ENCODE measurements around the gene ANGPTL2. TPM values are rescaled to one million over a fixed set of nuclear protein-coding genes. Genes with fewer than 3 reads are reported as not detected.

ANGPTL2 gene
- total RNA-seq, 1 experiment from 2014 or later: 0.08 TPM

DNA sequence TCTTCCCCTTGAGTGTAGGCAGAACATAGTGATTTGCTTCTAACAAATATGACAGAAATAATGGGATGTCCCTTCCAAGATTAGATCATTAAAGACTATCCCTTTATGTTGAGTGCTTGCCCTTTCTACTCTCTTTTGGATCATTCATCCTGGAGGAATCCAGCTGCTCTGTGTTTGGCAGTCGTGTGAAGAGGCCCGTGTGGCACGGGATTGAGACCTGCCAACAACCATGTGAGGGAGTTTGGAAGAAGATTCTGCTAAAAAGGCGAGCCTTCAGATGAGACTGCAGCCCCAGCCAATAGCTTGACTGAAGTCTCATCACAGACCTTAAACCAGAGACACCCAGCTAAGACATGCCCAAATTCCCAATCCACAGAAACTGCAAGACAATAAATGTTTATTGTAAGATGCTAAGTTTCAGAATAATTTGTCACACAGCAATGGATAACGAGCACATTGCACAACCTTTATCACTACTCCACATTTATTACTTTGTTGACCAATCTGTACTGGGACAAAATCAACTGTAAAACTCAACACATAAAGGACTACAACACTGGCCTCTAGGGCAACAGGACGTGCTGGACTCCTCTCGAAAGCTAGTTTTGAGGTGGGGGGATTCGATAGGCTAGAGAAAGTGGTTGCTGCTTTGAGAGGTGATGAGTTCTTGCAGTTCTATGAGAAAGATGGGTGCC is 42.8 kb downstream of the ANGPTL2 start:
- no peaks in the 10 kb centered on the region for H3K36me3 ChIP-seq (ENCODE audit: control insufficient read depth, insufficient read depth, low read length)
- ATAC-seq (no peak), DNase-seq (ENCODE audit: low read depth, low spot score) (no peak)
- intact Hi-C loops (cut with micrococcal nuclease; ENCODE audit: unreplicated experiment): no loop called here
- H3K4me3 ChIP-seq (ENCODE audit: low read depth in 2 of 2, low read length in 2 of 2): no peak overlapping the region
- TF ChIP-seq POLR2AphosphoS5 (IDR thresholded peaks at IDR 0.05; ENCODE audit: low read depth, low read length): no peak
- TF ChIP-seq, protein P1, sequence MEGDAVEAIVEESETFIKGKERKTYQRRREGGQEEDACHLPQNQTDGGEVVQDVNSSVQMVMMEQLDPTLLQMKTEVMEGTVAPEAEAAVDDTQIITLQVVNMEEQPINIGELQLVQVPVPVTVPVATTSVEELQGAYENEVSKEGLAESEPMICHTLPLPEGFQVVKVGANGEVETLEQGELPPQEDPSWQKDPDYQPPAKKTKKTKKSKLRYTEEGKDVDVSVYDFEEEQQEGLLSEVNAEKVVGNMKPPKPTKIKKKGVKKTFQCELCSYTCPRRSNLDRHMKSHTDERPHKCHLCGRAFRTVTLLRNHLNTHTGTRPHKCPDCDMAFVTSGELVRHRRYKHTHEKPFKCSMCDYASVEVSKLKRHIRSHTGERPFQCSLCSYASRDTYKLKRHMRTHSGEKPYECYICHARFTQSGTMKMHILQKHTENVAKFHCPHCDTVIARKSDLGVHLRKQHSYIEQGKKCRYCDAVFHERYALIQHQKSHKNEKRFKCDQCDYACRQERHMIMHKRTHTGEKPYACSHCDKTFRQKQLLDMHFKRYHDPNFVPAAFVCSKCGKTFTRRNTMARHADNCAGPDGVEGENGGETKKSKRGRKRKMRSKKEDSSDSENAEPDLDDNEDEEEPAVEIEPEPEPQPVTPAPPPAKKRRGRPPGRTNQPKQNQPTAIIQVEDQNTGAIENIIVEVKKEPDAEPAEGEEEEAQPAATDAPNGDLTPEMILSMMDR (IDR thresholded peaks at IDR 0.05): no peak
- H3K9me3 ChIP-seq (ENCODE audit: control insufficient read depth, insufficient read depth, low read depth, low read length): no peaks in the 10 kb centered on the region
- H3K4me1 ChIP-seq (ENCODE audit: control insufficient read depth, insufficient read depth, low read length): peaks cover 9% of the 10 kb centered on the region; the same call in 1 of the 2 replicates
- CTCF ChIA-PET: no interaction called here
- no peaks in the 10 kb centered on the region for H3K27me3 ChIP-seq (ENCODE audit: control insufficient read depth, insufficient read depth, low read length)
- H3K27ac ChIP-seq (ENCODE audit: low read length): no peak overlapping the region
- no TSS peak for BruUV-seq (replicated peaks)
- in situ Hi-C loops (cut with HindIII; ENCODE audit: low pct_unique_long_range_greater_than_20kb, low sequenced_read_pairs): no loop called here
- POLR2A ChIA-PET: no interaction called here

DNA sequence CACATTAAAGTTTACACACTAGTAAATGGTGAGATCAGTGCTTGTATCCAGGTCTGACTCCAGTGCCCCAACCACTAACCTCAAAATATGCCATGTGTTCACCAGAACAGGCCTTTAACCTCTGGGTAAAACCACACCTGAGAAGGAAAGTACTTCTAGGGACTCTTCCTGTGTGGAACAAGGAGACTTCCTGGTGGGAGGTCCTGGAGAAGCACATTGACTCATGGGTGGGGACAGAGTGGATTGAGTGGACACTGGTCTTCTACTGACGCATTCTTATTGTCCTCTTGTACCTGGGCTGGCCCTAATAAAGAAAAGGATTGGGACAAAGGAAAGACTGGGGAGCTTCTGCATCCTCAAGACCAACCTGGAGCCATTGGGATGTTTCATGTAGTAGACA is 43.4 kb downstream of the ANGPTL2 start:
- no peak for ATAC-seq
- Histone ChIP-seq H3K4me1 (ENCODE audit: control insufficient read depth, insufficient read depth, low read length) (peaks cover 9% of the 10 kb centered on the region; the same call in 1 of the 2 replicates), H3K27ac (ENCODE audit: low read length) (no peak overlapping the region), H3K27me3 (ENCODE audit: control insufficient read depth, insufficient read depth, low read length) (no peaks in the 10 kb centered on the region), H3K36me3 (ENCODE audit: control insufficient read depth, insufficient read depth, low read length) (no peaks in the 10 kb centered on the region), H3K9me3 (ENCODE audit: control insufficient read depth, insufficient read depth, low read depth, low read length) (no peaks in the 10 kb centered on the region), H3K4me3 (ENCODE audit: low read depth in 2 of 2, low read length in 2 of 2) (no peak overlapping the region)
- ChIA-PET POLR2A (no interaction called here), CTCF (no interaction called here)
- intact Hi-C loops (cut with micrococcal nuclease; ENCODE audit: unreplicated experiment): no loop called here
- no peak for DNase-seq (ENCODE audit: low read depth, low spot score)
- in situ Hi-C loops (cut with HindIII; ENCODE audit: low pct_unique_long_range_greater_than_20kb, low sequenced_read_pairs): no loop called here
- TF ChIP-seq TCF7L2 (IDR thresholded peaks at IDR 0.05; ENCODE audit: low read depth, low read length) (no peak), SIN3A (IDR thresholded peaks at IDR 0.05; ENCODE audit: borderline replicate concordance, insufficient read depth, low read depth, low read length) (no peak), POLR2AphosphoS5 (IDR thresholded peaks at IDR 0.05; ENCODE audit: low read depth, low read length) (no peak)
- TF ChIP-seq, protein P1 (IDR thresholded peaks at IDR 0.05): no peak
- TF ChIP-seq, protein P2, sequence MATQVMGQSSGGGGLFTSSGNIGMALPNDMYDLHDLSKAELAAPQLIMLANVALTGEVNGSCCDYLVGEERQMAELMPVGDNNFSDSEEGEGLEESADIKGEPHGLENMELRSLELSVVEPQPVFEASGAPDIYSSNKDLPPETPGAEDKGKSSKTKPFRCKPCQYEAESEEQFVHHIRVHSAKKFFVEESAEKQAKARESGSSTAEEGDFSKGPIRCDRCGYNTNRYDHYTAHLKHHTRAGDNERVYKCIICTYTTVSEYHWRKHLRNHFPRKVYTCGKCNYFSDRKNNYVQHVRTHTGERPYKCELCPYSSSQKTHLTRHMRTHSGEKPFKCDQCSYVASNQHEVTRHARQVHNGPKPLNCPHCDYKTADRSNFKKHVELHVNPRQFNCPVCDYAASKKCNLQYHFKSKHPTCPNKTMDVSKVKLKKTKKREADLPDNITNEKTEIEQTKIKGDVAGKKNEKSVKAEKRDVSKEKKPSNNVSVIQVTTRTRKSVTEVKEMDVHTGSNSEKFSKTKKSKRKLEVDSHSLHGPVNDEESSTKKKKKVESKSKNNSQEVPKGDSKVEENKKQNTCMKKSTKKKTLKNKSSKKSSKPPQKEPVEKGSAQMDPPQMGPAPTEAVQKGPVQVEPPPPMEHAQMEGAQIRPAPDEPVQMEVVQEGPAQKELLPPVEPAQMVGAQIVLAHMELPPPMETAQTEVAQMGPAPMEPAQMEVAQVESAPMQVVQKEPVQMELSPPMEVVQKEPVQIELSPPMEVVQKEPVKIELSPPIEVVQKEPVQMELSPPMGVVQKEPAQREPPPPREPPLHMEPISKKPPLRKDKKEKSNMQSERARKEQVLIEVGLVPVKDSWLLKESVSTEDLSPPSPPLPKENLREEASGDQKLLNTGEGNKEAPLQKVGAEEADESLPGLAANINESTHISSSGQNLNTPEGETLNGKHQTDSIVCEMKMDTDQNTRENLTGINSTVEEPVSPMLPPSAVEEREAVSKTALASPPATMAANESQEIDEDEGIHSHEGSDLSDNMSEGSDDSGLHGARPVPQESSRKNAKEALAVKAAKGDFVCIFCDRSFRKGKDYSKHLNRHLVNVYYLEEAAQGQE (IDR thresholded peaks at IDR 0.05; ENCODE audit: insufficient read depth in 1 of 2, low read depth in 2 of 2, low read length in 1 of 2): no peak
- BruUV-seq (replicated peaks): no TSS peak

Measured in Panc1 (cell line).